GM15510 (cell line): Measurements from ENCODE around the gene GPR26.

Experiments
- POLR2A ChIP-seq: IDR thresholded peaks from 3 replicates; pipeline ENCODE4 v1.6.1; 2011; ENCODE audit warnings: borderline replicate concordance; ENCODE audit not compliant: insufficient read length; ENCODE audit errors: extremely low read depth

The GPR26 gene, protein sequence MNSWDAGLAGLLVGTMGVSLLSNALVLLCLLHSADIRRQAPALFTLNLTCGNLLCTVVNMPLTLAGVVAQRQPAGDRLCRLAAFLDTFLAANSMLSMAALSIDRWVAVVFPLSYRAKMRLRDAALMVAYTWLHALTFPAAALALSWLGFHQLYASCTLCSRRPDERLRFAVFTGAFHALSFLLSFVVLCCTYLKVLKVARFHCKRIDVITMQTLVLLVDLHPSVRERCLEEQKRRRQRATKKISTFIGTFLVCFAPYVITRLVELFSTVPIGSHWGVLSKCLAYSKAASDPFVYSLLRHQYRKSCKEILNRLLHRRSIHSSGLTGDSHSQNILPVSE

DNA sequence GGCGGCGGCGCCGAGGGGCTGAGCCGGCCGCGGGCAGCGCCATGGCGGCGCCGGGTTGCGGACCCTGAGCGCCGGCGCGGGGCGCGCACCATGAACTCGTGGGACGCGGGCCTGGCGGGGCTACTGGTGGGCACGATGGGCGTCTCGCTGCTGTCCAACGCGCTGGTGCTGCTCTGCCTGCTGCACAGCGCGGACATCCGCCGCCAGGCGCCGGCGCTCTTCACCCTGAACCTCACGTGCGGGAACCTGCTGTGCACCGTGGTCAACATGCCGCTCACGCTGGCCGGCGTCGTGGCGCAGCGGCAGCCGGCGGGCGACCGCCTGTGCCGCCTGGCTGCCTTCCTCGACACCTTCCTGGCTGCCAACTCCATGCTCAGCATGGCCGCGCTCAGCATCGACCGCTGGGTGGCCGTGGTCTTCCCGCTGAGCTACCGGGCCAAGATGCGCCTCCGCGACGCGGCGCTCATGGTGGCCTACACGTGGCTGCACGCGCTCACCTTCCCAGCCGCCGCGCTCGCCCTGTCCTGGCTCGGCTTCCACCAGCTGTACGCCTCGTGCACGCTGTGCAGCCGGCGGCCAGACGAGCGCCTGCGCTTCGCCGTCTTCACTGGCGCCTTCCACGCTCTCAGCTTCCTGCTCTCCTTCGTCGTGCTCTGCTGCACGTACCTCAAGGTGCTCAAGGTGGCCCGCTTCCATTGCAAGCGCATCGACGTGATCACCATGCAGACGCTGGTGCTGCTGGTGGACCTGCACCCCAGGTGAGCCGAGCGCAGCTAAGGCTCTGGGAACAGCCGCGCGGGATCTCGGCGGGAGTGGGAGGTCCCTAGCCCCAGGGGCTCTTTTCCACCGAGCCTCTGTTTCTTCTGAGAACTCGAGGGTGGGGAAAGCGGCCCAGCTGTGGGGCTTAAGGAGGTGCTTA lies at the start of gene GPR26:
TSS of gene GPR26 (plus strand) at position 38 of the 919 bp plus-strand sequence. CDS start at position 91, 53 bp downstream.
- TF ChIP-seq POLR2A: no peak

DNA sequence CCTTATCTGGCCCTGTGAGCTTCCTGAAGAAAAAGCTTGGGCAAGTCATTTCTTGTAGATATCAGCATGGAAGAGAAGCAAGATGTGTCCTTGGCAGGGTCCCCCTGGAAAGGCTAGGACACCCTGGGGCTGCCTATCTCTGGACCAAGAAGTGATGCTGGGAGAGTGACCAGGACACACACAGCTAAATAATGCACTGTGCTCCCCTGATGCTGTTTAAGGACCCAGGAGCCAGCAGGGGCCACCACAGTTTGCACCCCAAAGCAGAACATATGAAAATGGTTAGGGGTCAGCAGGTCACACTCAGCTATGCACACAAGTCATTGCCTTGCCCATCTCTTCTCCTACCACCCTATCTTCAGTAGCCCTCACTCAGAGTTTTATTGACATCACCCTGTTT lies 47.9 kb upstream of the GPR26 start:
- no peak for TF ChIP-seq POLR2A

DNA sequence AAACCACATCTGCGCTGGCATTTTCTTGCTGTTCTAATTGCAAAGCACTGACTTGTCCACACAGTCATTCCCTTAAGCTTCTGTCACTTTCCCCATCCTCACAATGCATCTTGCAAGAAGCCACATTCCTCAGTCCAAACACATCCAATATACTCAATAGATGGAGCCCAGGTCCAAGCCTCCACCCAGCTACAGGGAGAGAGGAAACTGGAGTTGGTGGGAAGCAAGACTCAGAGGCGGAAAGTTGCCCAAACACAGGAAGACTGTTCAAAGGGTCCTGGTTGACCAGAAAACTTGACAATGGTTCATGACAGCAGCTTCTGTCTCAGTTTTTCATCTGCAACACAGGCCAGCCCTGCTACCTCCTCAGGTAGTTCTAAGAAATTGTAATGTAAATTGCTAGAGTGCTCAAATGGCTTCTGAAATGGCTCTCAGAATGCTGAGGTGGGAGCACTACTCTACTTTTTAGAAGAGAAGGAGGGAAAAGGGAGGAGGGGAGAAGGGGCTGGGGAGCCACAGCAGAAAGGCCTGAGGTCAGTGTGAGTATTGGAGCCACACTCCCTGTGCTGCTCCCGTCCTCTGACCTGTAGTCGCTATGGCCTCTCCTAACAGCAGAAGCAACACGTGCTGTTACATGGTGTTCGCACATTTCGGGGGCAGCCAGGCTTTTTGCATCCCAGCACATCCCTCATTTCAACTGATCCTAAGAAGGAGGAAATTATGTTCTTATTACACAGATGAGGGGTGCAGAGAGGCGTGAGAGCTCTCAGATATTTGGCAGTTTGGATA lies 46.9 kb upstream of the GPR26 start:
- TF ChIP-seq POLR2A: no peak

DNA sequence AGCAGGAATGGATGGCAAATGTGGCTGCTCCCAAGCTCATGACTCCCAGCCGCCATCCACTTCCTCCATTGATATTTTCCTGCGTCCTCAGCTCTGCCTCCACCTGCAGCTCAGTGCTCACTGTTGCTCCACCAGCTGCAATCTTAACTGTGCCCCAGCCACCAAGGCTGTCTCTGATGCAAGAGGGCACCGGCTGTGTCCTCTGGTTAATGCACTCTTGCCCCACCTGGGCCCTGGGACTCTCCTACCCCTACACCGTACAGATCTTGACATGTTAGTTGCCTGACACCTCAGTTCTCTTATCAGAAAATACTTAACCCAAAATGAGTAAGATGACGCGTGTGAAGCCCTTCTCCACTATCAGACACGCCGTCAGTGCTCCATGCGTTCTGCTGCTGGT lies 45.5 kb upstream of the GPR26 start:
- TF ChIP-seq POLR2A: no peak

DNA sequence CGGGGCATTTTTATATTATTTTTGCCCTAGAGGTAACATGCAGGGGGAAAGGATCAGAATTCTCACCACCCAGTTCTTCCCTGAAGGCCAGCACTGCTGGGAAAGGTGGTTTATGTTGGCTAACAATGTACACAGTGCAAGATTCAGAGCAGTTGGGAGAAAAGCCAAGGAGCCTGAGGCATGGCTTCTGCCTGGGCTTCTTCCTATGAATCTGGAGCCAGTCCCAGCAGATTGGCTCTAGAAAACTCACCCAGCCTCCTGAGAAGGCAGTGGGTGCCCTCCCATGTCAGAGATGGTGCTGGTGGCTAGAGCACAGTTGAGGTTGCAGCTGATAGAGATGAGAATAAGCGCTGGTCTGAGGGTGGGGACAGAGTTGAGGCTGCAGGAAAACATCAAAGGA lies 44.7 kb upstream of the GPR26 start:
- no peak for TF ChIP-seq POLR2A

DNA sequence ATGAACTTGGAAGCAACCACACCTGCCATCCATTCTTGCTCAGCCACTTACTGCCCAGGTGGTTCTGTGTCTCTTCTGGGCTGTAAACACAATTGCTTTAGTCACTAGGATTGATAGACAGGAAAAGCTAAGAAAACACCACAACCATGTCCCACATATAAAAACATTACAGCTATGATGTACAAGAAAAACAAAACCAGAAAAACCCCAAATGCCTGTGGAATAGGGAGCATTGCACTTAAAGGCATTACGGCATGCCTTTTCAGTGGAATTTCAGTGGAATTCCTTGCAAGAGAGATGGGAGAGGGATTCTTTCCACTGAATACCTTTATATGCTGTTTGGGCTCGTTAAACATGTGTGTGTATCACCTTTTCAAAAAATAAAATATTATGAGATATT lies 44.2 kb upstream of the GPR26 start:
- TF ChIP-seq POLR2A: no peak

DNA sequence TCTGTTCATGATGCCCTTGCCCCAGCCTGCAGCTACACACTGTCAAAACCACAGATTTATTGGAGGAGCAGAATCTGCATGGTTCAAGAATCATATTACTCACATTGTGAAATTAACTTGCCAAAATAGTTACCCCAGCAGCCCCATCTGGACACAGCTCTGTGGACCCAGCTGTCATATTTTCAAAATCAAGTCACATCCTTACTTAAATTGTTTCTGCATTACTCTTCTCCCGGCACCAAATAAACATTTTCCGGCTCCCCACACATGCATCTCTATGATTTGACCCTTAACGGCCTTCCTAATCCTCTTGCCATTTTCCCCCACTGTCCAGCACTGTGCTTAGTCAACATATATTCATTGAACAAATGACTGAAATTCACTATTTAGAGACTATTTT lies 43.8 kb upstream of the GPR26 start:
- TF ChIP-seq POLR2A: no peak

DNA sequence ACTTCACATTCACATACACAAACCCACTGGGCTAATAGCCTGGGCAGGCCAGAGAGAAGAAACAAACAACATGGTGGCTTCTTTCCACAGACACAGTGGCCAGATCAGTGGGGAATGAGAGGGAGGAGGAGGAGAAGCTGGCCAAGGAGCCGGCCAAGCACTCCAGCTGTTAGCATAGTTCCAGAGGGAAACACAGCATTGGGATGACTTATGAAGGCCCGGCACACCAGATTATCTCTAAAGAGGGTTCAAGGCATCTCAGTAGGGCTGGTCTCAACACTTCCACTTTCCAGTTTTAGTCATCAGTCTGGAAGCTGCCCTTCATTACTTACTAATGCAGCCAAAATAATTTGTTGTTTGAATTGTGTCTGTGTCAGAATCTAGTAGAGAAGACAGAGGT lies 42.1 kb upstream of the GPR26 start:
- TF ChIP-seq POLR2A: no peak

DNA sequence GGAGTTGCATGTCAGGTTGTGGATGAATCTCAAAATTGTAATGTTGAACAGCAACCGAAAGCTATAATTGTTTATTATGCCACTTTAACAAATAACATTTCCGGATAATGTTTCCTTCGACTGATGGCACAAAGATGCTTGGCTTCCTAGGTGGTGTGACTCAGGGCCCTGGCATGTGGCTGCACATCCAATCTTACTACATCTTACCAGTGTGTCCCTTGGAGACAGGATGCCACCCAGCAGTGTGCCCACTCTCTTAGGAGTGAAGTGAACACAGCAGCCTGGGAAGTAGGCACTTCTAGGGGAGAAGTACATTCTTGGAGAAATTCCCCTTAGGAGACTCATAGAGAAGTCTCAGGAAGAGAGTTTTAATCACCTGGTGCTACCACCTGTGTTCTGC lies 33.0 kb upstream of the GPR26 start:
- no peak for TF ChIP-seq POLR2A

DNA sequence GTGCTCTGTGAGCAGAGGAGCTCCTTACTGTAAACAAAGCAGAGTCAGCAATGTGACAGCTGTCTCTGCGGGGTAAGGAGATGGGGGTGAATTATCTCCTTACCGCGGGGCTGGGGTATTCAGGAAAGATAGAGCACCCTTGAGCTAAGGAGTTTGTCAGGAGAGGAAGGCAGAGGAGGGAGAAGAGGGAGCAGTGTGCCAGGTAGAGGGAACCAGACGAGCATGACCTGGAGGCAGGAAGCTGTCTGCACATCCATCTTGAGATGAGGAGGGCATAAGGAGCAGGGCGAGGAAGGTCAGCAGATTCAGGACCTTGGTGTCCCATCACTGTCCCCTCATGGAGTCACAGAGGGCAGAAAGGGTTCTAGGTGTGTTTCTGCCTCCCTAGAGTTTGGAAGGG lies 32.5 kb upstream of the GPR26 start:
- no peak for TF ChIP-seq POLR2A

DNA sequence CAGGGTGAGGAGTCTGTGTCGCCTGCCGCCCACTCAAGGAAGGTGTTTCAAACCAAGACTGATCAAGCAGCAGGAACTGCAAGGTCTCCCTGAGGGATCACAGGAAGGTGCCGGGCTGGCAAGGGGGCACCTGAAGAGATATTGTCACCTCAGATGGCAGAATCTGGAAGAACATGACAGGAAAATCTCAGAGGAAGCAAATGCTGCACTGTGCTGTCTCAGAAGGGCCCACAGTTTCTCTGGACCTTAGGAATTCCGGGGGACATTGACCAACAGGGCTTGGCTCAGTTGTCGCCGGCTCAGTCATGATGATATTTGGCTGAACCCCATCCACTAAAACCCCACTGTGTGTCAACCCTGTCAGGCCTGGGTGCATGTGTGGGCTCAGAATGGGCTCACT lies 31.9 kb upstream of the GPR26 start:
- TF ChIP-seq POLR2A: no peak

DNA sequence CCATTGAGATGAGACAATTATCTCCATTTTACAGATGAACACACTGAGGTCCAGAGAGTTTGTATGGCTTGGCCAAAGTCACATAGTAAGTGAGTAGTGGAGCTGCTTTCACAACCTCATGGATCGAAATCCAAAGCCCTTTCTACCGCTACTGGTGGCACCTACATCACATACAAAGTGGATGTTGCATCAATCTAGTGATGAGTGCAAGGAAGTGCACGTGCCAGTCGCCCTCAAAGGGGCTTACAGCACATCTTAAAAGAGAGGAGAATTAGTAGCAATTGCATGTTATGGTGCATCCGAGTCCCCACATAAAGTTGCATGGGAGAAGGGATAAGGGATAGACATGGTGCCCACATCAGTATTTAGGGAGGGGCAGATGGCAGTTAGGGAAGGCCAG lies 31.0 kb upstream of the GPR26 start:
- no peak for TF ChIP-seq POLR2A

DNA sequence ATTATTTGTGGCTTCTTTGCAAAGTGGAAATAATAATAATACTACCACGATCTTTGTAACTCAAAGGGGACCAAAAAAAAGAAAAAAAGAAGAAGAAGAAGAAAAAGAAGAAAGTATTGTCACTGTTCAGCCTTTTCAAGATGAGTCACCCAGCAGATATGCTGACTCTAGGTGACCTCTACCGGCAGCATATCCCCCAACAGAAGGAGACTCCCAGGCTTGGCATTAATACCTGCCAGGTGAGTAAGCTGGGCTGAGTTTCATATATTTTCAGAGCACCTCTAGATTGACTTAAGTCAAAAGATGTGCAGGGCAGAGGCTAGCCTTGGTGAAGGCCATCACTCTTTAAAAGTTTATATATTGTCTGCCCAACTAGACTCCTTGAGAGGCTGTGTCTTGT lies 30.4 kb upstream of the GPR26 start:
- no peak for TF ChIP-seq POLR2A

DNA sequence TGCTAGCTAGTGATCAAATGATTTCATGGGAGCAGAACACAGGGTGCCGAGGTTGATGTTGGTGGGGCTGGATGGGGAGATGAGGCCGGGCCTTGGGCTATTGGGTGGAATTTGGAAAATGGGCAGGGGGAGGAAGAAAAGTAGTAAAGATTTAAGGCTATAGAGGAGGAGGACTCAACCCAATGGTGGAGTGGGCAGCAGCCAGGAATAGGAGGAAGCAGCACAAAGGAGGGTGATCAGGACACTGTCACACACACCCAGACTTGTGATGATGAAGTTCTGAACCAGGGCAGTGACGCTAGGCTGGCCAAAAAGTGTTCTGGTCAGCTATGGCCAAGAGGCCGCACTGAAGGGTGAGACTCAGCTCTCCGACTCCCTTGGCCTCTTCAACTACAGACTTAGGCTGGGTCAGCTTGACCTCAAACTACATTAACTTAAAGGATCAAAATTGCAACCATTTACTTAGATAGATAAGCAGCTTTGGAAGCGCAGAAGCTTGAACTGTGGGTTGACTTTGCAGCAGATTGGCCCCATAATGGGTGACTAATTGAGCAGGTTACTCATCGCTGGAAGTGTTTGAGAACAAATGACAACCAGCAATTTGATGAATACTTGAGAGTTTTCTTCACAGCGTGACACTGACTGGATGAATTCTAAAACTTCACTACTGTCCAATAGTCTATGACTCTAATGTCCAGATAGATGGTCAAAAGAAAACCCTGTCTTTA lies 29.4 kb upstream of the GPR26 start:
- TF ChIP-seq POLR2A: no peak

DNA sequence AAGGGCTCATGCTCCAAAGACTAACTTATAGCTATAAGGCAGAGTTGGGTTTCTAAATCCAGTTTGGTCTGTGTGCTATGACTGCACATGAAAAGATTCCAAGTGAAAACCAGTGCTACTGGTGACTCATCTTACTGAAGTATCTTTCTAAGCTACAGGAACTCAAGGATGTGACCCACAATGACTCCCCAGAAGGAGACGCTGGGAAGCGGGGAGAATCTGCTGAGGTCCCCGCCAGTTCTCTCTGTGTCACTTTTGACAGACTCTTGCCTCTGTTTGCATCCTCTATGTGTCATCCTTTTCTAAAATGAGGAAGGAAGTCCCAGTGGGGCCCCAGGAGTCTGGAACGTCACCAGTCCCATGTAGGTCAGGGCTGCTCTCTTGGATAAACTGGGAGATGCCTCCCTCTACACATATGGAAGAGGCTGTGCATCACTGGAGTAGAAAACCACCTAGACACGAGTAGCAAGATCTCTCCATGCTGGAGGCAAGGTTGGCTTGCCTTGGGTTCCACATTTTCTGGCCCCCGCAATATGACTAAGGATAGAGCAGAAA lies 28.8 kb upstream of the GPR26 start:
- TF ChIP-seq POLR2A: no peak

DNA sequence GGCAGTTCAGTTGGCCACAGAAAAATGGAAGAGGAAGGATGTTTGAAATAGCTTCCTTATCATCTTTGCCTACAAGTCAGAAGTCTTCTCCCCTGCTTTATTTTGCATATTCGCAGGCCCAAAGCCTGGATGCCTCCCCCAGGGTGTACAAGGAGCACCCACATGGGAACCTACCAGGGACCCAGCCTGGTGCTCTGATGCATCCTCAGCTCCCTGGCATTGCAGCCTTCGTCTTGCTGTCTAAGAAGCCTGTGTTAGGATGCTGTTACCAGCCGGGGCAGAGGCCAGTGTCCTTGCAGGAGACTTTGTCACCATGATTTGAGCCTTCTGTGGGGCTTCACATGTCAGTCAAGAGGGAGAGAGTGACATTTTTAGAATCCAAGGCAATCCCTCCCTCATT lies 27.0 kb upstream of the GPR26 start:
- TF ChIP-seq POLR2A: no peak
